GM10266 (cell line): ENCODE data around the gene SLC25A12.

ENCODE experiments used
- DNase-seq: peaks from one replicate; pipeline ENCODE4 v3.0.0; 2012; ENCODE audit errors: extremely low spot score
- CTCF ChIP-seq: IDR thresholded peaks from 2 replicates; pipeline ENCODE4 v1.5.1; 2012; ENCODE audit warnings: mild to moderate bottlenecking, low read depth; ENCODE audit not compliant: control insufficient read depth, insufficient read depth; ENCODE audit errors: missing control alignments

SLC25A12 gene

GRCh38 chr2:171923206-171923605 lies 29.2 kb upstream of the SLC25A12 start:
- no peak for DNase-seq
- TF ChIP-seq CTCF = no peak

GRCh38 chr2:171922230-171923022 lies 28.4 kb upstream of the SLC25A12 start, which contains the start of gene HAT1:
HAT1 (plus strand) TSS chr2:171922461; CDS start chr2:171922501, 40 bp downstream.
- DNase-seq = peak; percentile 91
- TF ChIP-seq CTCF = no peak

DNA sequence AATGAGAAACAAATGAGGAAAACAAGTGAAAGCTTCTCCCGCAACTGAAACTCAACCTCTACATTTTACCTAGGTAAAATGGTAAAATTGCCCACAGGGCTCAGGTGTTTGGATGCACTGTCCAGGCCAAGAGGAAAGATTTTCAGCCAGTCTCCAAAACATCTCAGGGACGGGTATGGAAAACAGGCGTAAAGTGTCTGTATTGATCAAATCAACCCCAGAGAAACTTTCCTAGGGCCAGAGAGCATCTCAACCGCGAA lies 27.9 kb upstream of the SLC25A12 start:
- TF ChIP-seq CTCF = no peak
- DNase-seq = no peak

DNA sequence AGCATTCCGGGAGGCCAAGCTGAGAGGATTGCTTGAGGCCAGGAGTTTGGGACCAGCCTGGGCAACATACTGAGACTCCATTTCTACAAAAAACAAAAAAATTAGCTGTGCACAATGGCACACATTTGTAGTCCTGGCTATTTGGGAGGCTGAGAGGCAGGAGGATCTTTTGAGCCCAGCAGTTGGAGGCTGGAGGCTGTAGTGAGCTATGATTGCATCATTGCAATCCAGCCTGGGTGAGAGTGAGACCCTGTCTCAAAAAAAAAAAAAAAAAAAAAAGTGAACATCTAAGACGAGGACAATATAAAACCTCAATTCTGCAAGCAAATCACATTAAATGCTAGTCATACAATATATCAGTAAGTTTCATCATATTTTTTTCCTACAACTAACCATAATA lies 25.4 kb upstream of the SLC25A12 start:
- no peak for DNase-seq
- TF ChIP-seq CTCF = no peak

DNA sequence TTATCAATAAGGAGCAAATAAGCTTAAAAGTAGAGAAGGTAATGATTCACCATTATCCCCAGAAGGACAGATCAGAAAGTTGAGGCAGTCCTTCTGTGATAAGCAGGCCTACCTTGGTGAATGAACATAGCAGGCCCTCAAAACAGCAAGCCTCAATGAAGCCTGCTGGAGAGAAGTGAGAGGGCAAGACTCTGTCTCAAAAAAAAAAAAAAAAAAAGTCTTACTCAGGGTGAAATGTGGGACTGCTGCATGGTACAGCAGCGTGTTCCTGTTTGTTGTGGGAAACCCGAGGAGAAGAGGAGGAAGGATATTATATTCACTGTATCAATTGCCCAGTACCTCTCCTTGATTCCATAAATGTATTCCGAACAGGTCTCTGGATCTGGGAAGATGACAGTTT lies 19.5 kb upstream of the SLC25A12 start:
- DNase-seq = no peak
- TF ChIP-seq CTCF = no peak

GRCh38 chr2:171910494-171910893 lies 16.4 kb upstream of the SLC25A12 start:
- DNase-seq = no peak
- no peak for TF ChIP-seq CTCF

DNA sequence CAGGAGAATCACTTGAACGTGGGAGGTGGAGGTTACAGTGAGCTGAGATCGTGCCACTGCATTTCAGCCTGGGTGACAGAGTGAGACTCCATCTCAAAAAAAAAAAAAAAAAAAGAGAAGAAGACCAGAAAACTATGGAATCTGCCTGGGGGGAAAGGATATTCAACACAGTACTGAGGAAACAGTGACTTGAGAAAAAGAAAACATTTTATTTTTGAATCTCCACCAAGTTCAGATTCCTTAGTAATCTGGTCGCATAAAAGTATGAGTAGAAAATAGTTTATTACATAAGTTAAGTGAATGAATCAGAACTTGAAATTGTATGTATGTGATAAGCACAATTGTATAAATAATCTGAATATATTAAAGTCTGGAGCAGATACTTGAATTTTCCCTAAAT lies 15.2 kb upstream of the SLC25A12 start:
- DNase-seq = no peak
- no peak for TF ChIP-seq CTCF
